A549 (cell line): ENCODE data around the gene LAMC1.

ENCODE experiments used
- BHLHE40 ChIP-seq: IDR thresholded peaks from 2 replicates; pipeline ENCODE4 v1.6.1; 2012; ENCODE audit warnings: low read depth, low read length, inconsistent platforms
- ESRRA ChIP-seq: fragments of 150-350 bp; IDR thresholded peaks from 2 replicates; pipeline ENCODE4 v1.6.1; 2014; ENCODE audit warnings: mild to moderate bottlenecking, low read length, borderline replicate concordance
- FOXS1 ChIP-seq: fragments of 250-450 bp; sonication (Bioruptor Pico); IDR thresholded peaks from 2 replicates; pipeline ENCODE4 v1.5.0; 2020; ENCODE audit warnings: mild to moderate bottlenecking, moderate library complexity
- GATA3 ChIP-seq: IDR thresholded peaks from 2 replicates; pipeline ENCODE4 v1.6.1; 2012; ENCODE audit warnings: borderline replicate concordance
- MAFK ChIP-seq: fragments of 450-650 bp; IDR thresholded peaks from 2 replicates; pipeline ENCODE4 v1.6.1; 2014; ENCODE audit not compliant: partially characterized antibody
- MAZ ChIP-seq: fragments of 150-350 bp; IDR thresholded peaks from 2 replicates; pipeline ENCODE4 v1.6.1; 2014; ENCODE audit warnings: antibody characterized with exemption, low read depth, low read length, borderline replicate concordance
- POLR2A ChIP-seq: IDR thresholded peaks from 2 replicates; pipeline ENCODE4 v1.6.1; 2012; ENCODE audit warnings: mild to moderate bottlenecking, low read length
- POLR2AphosphoS2 ChIP-seq: conservative IDR thresholded peaks from 2 replicates; pipeline ENCODE4 v1.6.1; 2012; ENCODE audit warnings: low read length, improper control_type of control experiment, inconsistent platforms
- RAD21 ChIP-seq, 2 experiments: fragments of >200 bp in 1 of 2; sonication (Bioruptor Twin) in 1 of 2; formaldehyde crosslinking in 1 of 2; IDR thresholded peaks in 1 of 2; conservative IDR thresholded peaks in 1 of 2; 2 replicates in 1 of 2; 3 replicates in 1 of 2; pipeline ENCODE4 v1.6.1; 2012 to 2018; ENCODE audit warnings: inconsistent platforms in 1 of 2
- SMC3 ChIP-seq: fragments of >200 bp; sonication (Bioruptor Twin); formaldehyde crosslinking; IDR thresholded peaks from 3 replicates; pipeline ENCODE4 v1.6.1; 2018; ENCODE audit warnings: inconsistent platforms
- ZC3H11A ChIP-seq: fragments of 450-650 bp; IDR thresholded peaks from 2 replicates; pipeline ENCODE4 v1.6.1; 2014; ENCODE audit warnings: antibody characterized with exemption, mild to moderate bottlenecking
- TF ChIP-seq, protein P1 (sequence below): fragments of >200 bp; sonication (Bioruptor Twin); formaldehyde crosslinking; IDR thresholded peaks from 3 replicates; pipeline ENCODE4 v1.5.1; 2016
- TF ChIP-seq, protein P2 (sequence below): fragments of 250-450 bp; sonication (Bioruptor Pico); IDR thresholded peaks from 2 replicates; pipeline ENCODE4 v1.5.0; 2020; ENCODE audit warnings: low read depth, mild to moderate bottlenecking, moderate library complexity
- TF ChIP-seq, protein P3 (sequence below): fragments of >200 bp; sonication (Bioruptor Twin); formaldehyde crosslinking; IDR thresholded peaks from 3 replicates; pipeline ENCODE4 v1.6.1; 2016

DNA sequence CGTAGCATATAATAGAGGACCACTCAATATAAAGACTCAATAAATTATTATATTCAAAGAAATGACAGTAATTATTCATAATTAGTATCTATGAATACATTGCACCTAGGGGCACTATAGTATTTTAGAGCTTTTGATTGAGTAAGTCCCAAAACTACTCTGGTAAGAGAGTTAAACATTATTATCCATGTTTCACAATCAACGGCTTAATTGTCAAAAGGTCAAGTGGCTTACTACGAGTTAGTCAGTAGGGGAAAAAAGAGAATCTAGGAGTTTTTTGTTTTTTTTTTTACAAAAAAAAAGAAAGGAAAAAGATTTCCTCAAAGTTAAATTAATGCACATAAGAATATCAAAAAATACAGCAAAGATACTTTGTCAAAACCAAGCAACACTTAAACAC, 20.4 kb upstream of the LAMC1 start:
- TF ChIP-seq, protein P1, sequence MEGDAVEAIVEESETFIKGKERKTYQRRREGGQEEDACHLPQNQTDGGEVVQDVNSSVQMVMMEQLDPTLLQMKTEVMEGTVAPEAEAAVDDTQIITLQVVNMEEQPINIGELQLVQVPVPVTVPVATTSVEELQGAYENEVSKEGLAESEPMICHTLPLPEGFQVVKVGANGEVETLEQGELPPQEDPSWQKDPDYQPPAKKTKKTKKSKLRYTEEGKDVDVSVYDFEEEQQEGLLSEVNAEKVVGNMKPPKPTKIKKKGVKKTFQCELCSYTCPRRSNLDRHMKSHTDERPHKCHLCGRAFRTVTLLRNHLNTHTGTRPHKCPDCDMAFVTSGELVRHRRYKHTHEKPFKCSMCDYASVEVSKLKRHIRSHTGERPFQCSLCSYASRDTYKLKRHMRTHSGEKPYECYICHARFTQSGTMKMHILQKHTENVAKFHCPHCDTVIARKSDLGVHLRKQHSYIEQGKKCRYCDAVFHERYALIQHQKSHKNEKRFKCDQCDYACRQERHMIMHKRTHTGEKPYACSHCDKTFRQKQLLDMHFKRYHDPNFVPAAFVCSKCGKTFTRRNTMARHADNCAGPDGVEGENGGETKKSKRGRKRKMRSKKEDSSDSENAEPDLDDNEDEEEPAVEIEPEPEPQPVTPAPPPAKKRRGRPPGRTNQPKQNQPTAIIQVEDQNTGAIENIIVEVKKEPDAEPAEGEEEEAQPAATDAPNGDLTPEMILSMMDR = no peak
- TF ChIP-seq SMC3 = no peak
- TF ChIP-seq RAD21 (conservative IDR thresholded peaks at IDR 0.05 in 1 of 2, IDR thresholded peaks at IDR 0.05 in 1 of 2) = no peak
- TF ChIP-seq, protein P2, sequence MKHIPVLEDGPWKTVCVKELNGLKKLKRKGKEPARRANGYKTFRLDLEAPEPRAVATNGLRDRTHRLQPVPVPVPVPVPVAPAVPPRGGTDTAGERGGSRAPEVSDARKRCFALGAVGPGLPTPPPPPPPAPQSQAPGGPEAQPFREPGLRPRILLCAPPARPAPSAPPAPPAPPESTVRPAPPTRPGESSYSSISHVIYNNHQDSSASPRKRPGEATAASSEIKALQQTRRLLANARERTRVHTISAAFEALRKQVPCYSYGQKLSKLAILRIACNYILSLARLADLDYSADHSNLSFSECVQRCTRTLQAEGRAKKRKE (CRISPR knock-in tag) = no peak
- TF ChIP-seq FOXS1 = no peak
- TF ChIP-seq ESRRA = no peak
- no peak for TF ChIP-seq ZC3H11A
- TF ChIP-seq GATA3 = no peak
- TF ChIP-seq MAFK = no peak
- no peak for TF ChIP-seq POLR2AphosphoS2
- TF ChIP-seq BHLHE40 = no peak
- no peak for TF ChIP-seq MAZ
- TF ChIP-seq POLR2A = no peak
- TF ChIP-seq, protein P3, sequence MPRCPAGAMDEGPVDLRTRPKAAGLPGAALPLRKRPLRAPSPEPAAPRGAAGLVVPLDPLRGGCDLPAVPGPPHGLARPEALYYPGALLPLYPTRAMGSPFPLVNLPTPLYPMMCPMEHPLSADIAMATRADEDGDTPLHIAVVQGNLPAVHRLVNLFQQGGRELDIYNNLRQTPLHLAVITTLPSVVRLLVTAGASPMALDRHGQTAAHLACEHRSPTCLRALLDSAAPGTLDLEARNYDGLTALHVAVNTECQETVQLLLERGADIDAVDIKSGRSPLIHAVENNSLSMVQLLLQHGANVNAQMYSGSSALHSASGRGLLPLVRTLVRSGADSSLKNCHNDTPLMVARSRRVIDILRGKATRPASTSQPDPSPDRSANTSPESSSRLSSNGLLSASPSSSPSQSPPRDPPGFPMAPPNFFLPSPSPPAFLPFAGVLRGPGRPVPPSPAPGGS = no peak
